AG09309 (cell line): ENCODE measurements around the gene RAG2.

Experiments used
- DNase-seq: peaks from one replicate; pipeline ENCODE4 v3.0.0-alpha.2; 2010; ENCODE audit warnings: low read depth
- H3K4me3 ChIP-seq: 2 replicates; pipeline ENCODE4 v1.5.1; 2011; ENCODE audit warnings: mild to moderate bottlenecking, low read depth, low read length, moderate library complexity; ENCODE audit not compliant: control insufficient read depth
- CTCF ChIP-seq: IDR thresholded peaks from 2 replicates; pipeline ENCODE4 v1.5.1; 2011; ENCODE audit warnings: mild to moderate bottlenecking, low read depth, low read length, inconsistent platforms; ENCODE audit not compliant: insufficient read depth, control insufficient read depth; ENCODE audit errors: missing control alignments

Gene RAG2

GRCh38 chr11:36601155-36601554, 3.1 kb upstream of the RAG2 start:
- H3K4me3 ChIP-seq: no peak overlapping the region
- no peak for TF ChIP-seq CTCF
- no peak for DNase-seq

GRCh38 chr11:36600180-36600579, 2.1 kb upstream of the RAG2 start:
- TF ChIP-seq CTCF: no peak

GRCh38 chr11:36596880-36597279, 1.2 kb downstream of the RAG2 start:
- no peak overlapping the region for H3K4me3 ChIP-seq
- DNase-seq: no peak
- TF ChIP-seq CTCF: no peak

More at GRCh38 chr11:36600180-36600579, 2.1 kb upstream of the RAG2 start:
- no peak overlapping the region for H3K4me3 ChIP-seq
- no peak for DNase-seq

GRCh38 chr11:36594316-36594989, 3.6 kb downstream of the RAG2 start, which contains the start of gene IFTAP:
IFTAP (plus strand) TSS chr11:36594502; CDS start chr11:36610104, 15,602 bp downstream.
- peak within 1 kb of the TSS; percentile 94 for H3K4me3 ChIP-seq
- TF ChIP-seq CTCF: no peak
- DNase-seq: peak; percentile 69

- no peak overlapping the region for H3K4me3 ChIP-seq
- TF ChIP-seq CTCF: no peak
- no peak for DNase-seq
Observed at GRCh38 chr11:36591433-36591832, 6.6 kb downstream of the RAG2 start.

- no peak for DNase-seq
- TF ChIP-seq CTCF: no peak
- H3K4me3 ChIP-seq: no peak overlapping the region
Observed at GRCh38 chr11:36590513-36590912, 7.5 kb downstream of the RAG2 start.
